GM12878 (cell line): ENCODE data around the gene EPHB1. TPM values are rescaled to one million over a fixed set of nuclear protein-coding genes. Genes with fewer than 3 reads are reported as not detected.

ENCODE experiments used
- ATAC-seq: fragments of 200-7000 bp; cut with Tn5 transposase; 3 replicates; pipeline ENCODE4 v1.9.1; 2020; ENCODE audit warnings: mild to moderate bottlenecking, moderate library complexity
- BruUV-seq: library from RNA; stranded (reverse); fragments of 400-500 nt; replicated peaks from 2 replicates; lab custom pipeline; 2021; lab: Mats Ljungman, UMichigan
- CTCF ChIA-PET: fragments of 300-600 bp; sonication (Branson Sonifier 250); formaldehyde crosslinking; extraction: SDS; loops from one replicate; lab custom pipeline; 2021; ENCODE audit warnings: inconsistent platforms; lab: Yijun Ruan, JAX
- POLR2A ChIA-PET: fragments of 350-600 bp; formaldehyde crosslinking; extraction: SDS; loops from one replicate; lab custom pipeline; 2021; ENCODE audit warnings: inconsistent platforms; lab: Charles Lee
- RAD21 ChIA-PET: fragments of 300-600 bp; sonication (Branson Sonifier 250); formaldehyde crosslinking; loops from one replicate; lab custom pipeline; 2023; ENCODE audit warnings: antibody characterized with exemption; ENCODE audit not compliant: unreplicated experiment; lab: Charles Lee
- SMC1A ChIA-PET: fragments of 300-600 bp; sonication (Branson Sonifier 250); formaldehyde crosslinking; loops from one replicate; lab custom pipeline; 2023; ENCODE audit not compliant: unreplicated experiment, uncharacterized antibody; lab: Charles Lee
- DNase-seq: peaks from one replicate; pipeline ENCODE4 v3.0.0-alpha.2; 2011; ENCODE audit warnings: low read depth, low spot score
- FAIRE-seq: peaks from 3 replicates; lab custom pipeline; 2011; peaks lifted over from hg19 to GRCh38; lab: Jason Lieb, UNC
- H2AFZ ChIP-seq: 2 replicates; pipeline ENCODE4 v1.6.0; 2011; ENCODE audit warnings: low read depth, low read length, control low read depth; ENCODE audit not compliant: control insufficient read depth
- H3K27ac ChIP-seq: 2 replicates; pipeline ENCODE4 v1.5.1; 2011; ENCODE audit warnings: control low read depth; ENCODE audit not compliant: control insufficient read depth, insufficient read depth
- H3K27me3 ChIP-seq, 2 experiments: replicated peaks in 1 of 2; 2 replicates each; pipeline versions ENCODE4 v1.6.0 to v1.6.1; 2011; ENCODE audit warnings: low read length in 1 of 2; ENCODE audit not compliant: control insufficient read depth in 2 of 2, insufficient read depth in 2 of 2
- H3K36me3 ChIP-seq, 2 experiments: 2 replicates each; pipeline ENCODE4 v1.5.1; 2011; ENCODE audit warnings: low read length in 1 of 2; ENCODE audit not compliant: control insufficient read depth in 2 of 2, insufficient read depth in 2 of 2
- H3K4me1 ChIP-seq: 2 replicates; pipeline ENCODE4 v1.6.1; 2011; ENCODE audit warnings: mild to moderate bottlenecking, low read length, moderate library complexity, mixed read lengths; ENCODE audit not compliant: control insufficient read depth, insufficient read depth
- H3K4me2 ChIP-seq: 2 replicates; pipeline ENCODE4 v1.6.0; 2011; ENCODE audit warnings: control low read depth; ENCODE audit not compliant: control insufficient read depth, insufficient read depth
- H3K4me3 ChIP-seq: fragments of 200-600 bp; sonication (generic); 2 replicates; pipeline ENCODE4 v1.5.1; 2016
- H3K79me2 ChIP-seq: 2 replicates; pipeline ENCODE4 v1.6.0; 2011; ENCODE audit warnings: low read length; ENCODE audit not compliant: control insufficient read depth, insufficient read depth
- H3K9ac ChIP-seq: 2 replicates; pipeline ENCODE4 v1.8.0; 2011; ENCODE audit warnings: low read length, control low read depth, mixed read lengths; ENCODE audit not compliant: control insufficient read depth, insufficient read depth
- H3K9me3 ChIP-seq: replicated peaks from 3 replicates; pipeline ENCODE4 v1.5.1; 2011; ENCODE audit warnings: mild to moderate bottlenecking, low read length; ENCODE audit not compliant: control insufficient read depth, insufficient read depth
- H4K20me1 ChIP-seq: 2 replicates; pipeline ENCODE4 v1.6.0; 2011; ENCODE audit not compliant: control insufficient read depth, insufficient read depth
- ETV6 ChIP-seq, 2 experiments: fragments of 450-650 bp in 1 of 2; IDR thresholded peaks in 1 of 2; conservative IDR thresholded peaks in 1 of 2; 2 replicates each; pipeline ENCODE4 v1.6.1; 2014; ENCODE audit warnings: antibody characterized with exemption in 1 of 2, borderline replicate concordance in 1 of 2, low read depth in 1 of 2, mild to moderate bottlenecking in 1 of 2, moderate library complexity in 1 of 2
- RFX5 ChIP-seq: IDR thresholded peaks from 2 replicates; pipeline ENCODE4 v1.6.1; 2011; ENCODE audit warnings: low read depth, low read length, improper control_type of control experiment
- STAT3 ChIP-seq: IDR thresholded peaks from 2 replicates; pipeline ENCODE4 v1.6.1; 2011; ENCODE audit warnings: low read depth, low read length, improper control_type of control experiment
- in situ Hi-C: fragments of 300-500 bp; cut with MboI; formaldehyde crosslinking; loops from 9 replicates; pipeline ENCODE4 v1.14.3; 2018; ENCODE audit warnings: mixed read lengths
- intact Hi-C: fragments of 100-400 bp; cut with micrococcal nuclease; formaldehyde crosslinking; loops from one replicate; pipeline ENCODE4 v1.14.2; 2022; ENCODE audit not compliant: unreplicated experiment
- polyA plus RNA-seq, 11 experiments: library from polyadenylated mRNA; depleted of rRNA in 4 of 11; unstranded in 6 of 11; stranded (reverse) in 5 of 11; fragments of >200 nt; fragmentation: Nextera tagmentation in 4 of 11; fragmentation: Illumina TruSeq in 1 of 11; extraction: Ambion mirVana in 4 of 11; extraction: Trizol in 1 of 11; gene quantifications; 1 replicate in 1 of 11; 2 replicates in 10 of 11; pipeline versions ENCODE4 v1.2.1 to v1.2.3, GENCODE V29; 2011 to 2016; ENCODE audit warnings: inconsistent platforms in 2 of 11, missing spikeins in 2 of 11, low read depth in 1 of 11
- total RNA-seq, 4 experiments: library from RNA; depleted of rRNA in 3 of 4; stranded (reverse); fragments of >200 nt in 3 of 4; fragmentation: Illumina TruSeq in 1 of 4; extraction: Trizol in 1 of 4; gene quantifications; 2 replicates each; pipeline versions ENCODE4 v1.2.1 to v1.2.3, GENCODE V29; 2013 to 2021
- TF ChIP-seq, protein P1 (sequence below): IDR thresholded peaks from 2 replicates; pipeline ENCODE4 v1.6.1; 2011; ENCODE audit warnings: borderline replicate concordance, low read depth, mild to moderate bottlenecking, moderate library complexity, low read length; ENCODE audit not compliant: insufficient read depth, poor library complexity, severe bottlenecking

The EPHB1 gene
- total and polyA plus RNA-seq, 10 of the 15 experiments (the other 5 are each of a cell fraction or from before 2014, with no cell fraction given): 0.33 to 23.8 (median 1.2) TPM

DNA sequence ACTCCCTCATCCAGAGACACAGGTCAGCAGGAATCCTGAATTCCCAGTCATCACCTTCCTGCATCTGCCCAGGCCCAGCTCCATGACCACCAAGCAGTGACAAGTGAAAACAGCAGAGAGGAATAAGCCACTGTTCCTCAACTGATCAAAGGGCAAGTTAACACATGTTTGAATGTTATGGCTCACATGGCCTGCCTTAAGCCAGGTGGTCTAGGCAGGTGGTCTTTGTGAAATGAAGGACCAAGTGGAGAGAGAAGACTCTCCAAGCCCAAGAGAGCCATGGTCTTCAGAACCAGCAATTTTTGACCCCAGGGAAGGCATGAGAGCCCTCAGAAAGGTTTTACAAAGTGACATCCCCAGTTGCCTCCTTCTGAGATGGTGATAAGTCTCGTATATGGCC, 161.8 kb downstream of the EPHB1 start (continued):
- TF ChIP-seq, protein P1, sequence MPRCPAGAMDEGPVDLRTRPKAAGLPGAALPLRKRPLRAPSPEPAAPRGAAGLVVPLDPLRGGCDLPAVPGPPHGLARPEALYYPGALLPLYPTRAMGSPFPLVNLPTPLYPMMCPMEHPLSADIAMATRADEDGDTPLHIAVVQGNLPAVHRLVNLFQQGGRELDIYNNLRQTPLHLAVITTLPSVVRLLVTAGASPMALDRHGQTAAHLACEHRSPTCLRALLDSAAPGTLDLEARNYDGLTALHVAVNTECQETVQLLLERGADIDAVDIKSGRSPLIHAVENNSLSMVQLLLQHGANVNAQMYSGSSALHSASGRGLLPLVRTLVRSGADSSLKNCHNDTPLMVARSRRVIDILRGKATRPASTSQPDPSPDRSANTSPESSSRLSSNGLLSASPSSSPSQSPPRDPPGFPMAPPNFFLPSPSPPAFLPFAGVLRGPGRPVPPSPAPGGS: no peak
- TF ChIP-seq ETV6 (conservative IDR thresholded peaks at IDR 0.05 in 1 of 2, IDR thresholded peaks at IDR 0.05 in 1 of 2; ENCODE audit: borderline replicate concordance in 1 of 2, low read depth in 1 of 2): no peak
- TF ChIP-seq, all 136 proteins: peak for 2

DNA sequence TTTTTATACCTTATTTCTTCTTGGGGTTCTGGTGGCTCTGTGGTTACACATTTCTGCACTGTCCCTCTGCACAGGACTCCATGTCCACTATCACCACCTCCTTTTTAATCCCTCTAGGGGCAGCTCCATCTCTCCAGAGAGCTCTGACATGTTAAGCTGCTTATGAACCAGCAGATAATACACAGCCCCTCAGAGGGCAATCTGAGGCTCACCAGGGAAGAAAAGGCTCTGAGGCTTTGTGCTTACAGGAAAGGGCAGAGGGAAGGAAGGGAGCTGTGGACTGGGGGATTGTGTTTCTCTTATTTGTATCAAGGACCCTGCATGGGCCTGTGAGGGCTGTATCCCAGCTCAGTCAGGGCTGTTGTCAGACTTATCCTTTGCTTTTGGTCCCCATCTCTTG, 164.5 kb downstream of the EPHB1 start:
- ChIA-PET CTCF (interaction anchor here (0.6 to 1.0 kb wide), 2 partner anchors 9 to 453 kb away, joined by 4 read pairs; no protein-coding TSS in a partner anchor), SMC1A (interaction anchor here (1.0 to 1.6 kb wide), 2 partner anchors 10 to 107 kb away, joined by 3 read pairs; no protein-coding TSS in a partner anchor), RAD21 (interaction anchor here (0.9 kb wide), 1 partner anchor 9 kb away, joined by 3 read pairs; no protein-coding TSS in a partner anchor), POLR2A (interaction anchor here (1.1 kb wide), 1 partner anchor 18 kb away, joined by 3 read pairs; no protein-coding TSS in a partner anchor)
- no peak overlapping the region for H2AFZ ChIP-seq
- peaks cover 0 to 6% of the 10 kb centered on the region in 2 experiments; a peak in 3 of 4 replicates for H3K36me3 ChIP-seq
- no peak overlapping the region for H3K27ac ChIP-seq
- no peaks in the 10 kb centered on the region for H3K9me3 ChIP-seq
- no peak overlapping the region for H3K9ac ChIP-seq
- no peaks in the 10 kb centered on the region for H3K27me3 ChIP-seq
- H3K4me2 ChIP-seq: no peak overlapping the region
- DNase-seq (no peak), ATAC-seq (no peak), FAIRE-seq (no peak)
- no TSS peak for BruUV-seq
- no peak for TF ChIP-seq RFX5
- TF ChIP-seq STAT3: no peak
- intact Hi-C loops (no loop called here), in situ Hi-C loops (no loop called here)
- no peaks in the 10 kb centered on the region for H4K20me1 ChIP-seq
- H3K4me1 ChIP-seq: peaks cover 26% of the 10 kb centered on the region
- no peaks in the 10 kb centered on the region for H3K79me2 ChIP-seq
- H3K4me3 ChIP-seq: no peak overlapping the region
